H1 (cell line): ENCODE data around the gene FLNC. TPM values are rescaled to one million over a fixed set of nuclear protein-coding genes. Genes with fewer than 3 reads are reported as not detected.

Experiments used
- CTCF ChIA-PET: fragments of 300-600 bp; sonication (Branson Sonifier 250); formaldehyde crosslinking; loops from one replicate; lab custom pipeline; 2021; ENCODE audit not compliant: partially characterized antibody; lab: Charles Lee
- POLR2A ChIA-PET: fragments of 300-600 bp; sonication (Branson Sonifier 250); formaldehyde crosslinking; loops from one replicate; lab custom pipeline; 2021; ENCODE audit warnings: inconsistent platforms; ENCODE audit not compliant: partially characterized antibody; lab: Charles Lee
- DNase-seq, 2 experiments: peaks; one replicate each; pipeline versions ENCODE4 v3.0.0 to v3.0.0-alpha.2; 2010 to 2022; ENCODE audit warnings: low spot score in 2 of 2, low read depth in 1 of 2, mixed read lengths in 1 of 2
- FAIRE-seq: peaks from 2 replicates; lab custom pipeline; 2011; peaks lifted over from hg19 to GRCh38; lab: Jason Lieb, UNC
- H2AFZ ChIP-seq: 2 replicates; pipeline ENCODE4 v1.8.1; 2012; ENCODE audit warnings: low read length, inconsistent platforms
- H2AK5ac ChIP-seq: 2 replicates; pipeline ENCODE4 v1.6.1; 2013; ENCODE audit warnings: low read depth, low read length
- H2BK120ac ChIP-seq: replicated peaks from 2 replicates; pipeline ENCODE3; 2013; ENCODE audit warnings: low read depth, low read length, inconsistent platforms
- H2BK12ac ChIP-seq: 2 replicates; pipeline ENCODE4 v1.6.1; 2013; ENCODE audit warnings: low read depth, low read length
- H2BK15ac ChIP-seq: 2 replicates; pipeline ENCODE4 v1.6.1; 2013; ENCODE audit warnings: low read length
- H2BK20ac ChIP-seq: 2 replicates; pipeline ENCODE4 v1.6.1; 2013; ENCODE audit warnings: low read length
- H2BK5ac ChIP-seq: 2 replicates; pipeline ENCODE4 v1.6.1; 2013; ENCODE audit warnings: low read depth, low read length
- H3K14ac ChIP-seq: 2 replicates; pipeline ENCODE4 v1.6.1; 2013; ENCODE audit warnings: inconsistent platforms; ENCODE audit not compliant: insufficient read length
- H3K18ac ChIP-seq: 2 replicates; pipeline ENCODE4 v1.6.1; 2013; ENCODE audit warnings: low read length; ENCODE audit errors: extremely low read depth
- H3K23ac ChIP-seq: 2 replicates; pipeline ENCODE4 v1.6.1; 2013; ENCODE audit warnings: inconsistent platforms; ENCODE audit not compliant: insufficient read length
- H3K23me2 ChIP-seq: 2 replicates; pipeline ENCODE4 v1.6.1; 2013; ENCODE audit warnings: low read depth, low read length
- H3K27ac ChIP-seq: 2 replicates; pipeline ENCODE4 v1.6.1; 2011; ENCODE audit warnings: low read depth, low read length, inconsistent platforms
- H3K27me3 ChIP-seq, 4 experiments: replicated peaks in 1 of 4; 1 replicate in 1 of 4; 2 replicates in 3 of 4; pipeline versions ENCODE4 v1.6.1 to v1.8.1; 2011 to 2013; ENCODE audit warnings: low read length in 3 of 4, mild to moderate bottlenecking in 3 of 4, inconsistent platforms in 2 of 4, mixed read lengths in 2 of 4, moderate library complexity in 1 of 4; ENCODE audit not compliant: control insufficient read depth in 3 of 4, insufficient read depth in 3 of 4; ENCODE audit errors: extremely low read depth in 1 of 4
- H3K36me3 ChIP-seq, 4 experiments: 2 replicates each; pipeline versions ENCODE4 v1.6.1 to v1.8.1; 2011 to 2013; ENCODE audit warnings: mild to moderate bottlenecking in 4 of 4, low read length in 3 of 4, moderate library complexity in 2 of 4, control low read depth in 1 of 4, inconsistent platforms in 1 of 4; ENCODE audit not compliant: insufficient read depth in 4 of 4, control insufficient read depth in 2 of 4
- H3K4ac ChIP-seq: replicated peaks from 2 replicates; pipeline ENCODE3; 2013; ENCODE audit warnings: low read length, low read depth, mixed read lengths, inconsistent platforms; ENCODE audit not compliant: insufficient read length
- H3K4me1 ChIP-seq, 4 experiments: replicated peaks in 1 of 4; 1 replicate in 1 of 4; 2 replicates in 3 of 4; pipeline versions ENCODE4 v1.6.1 to v1.8.1; 2011 to 2013; ENCODE audit warnings: low read length in 3 of 4, inconsistent platforms in 2 of 4, mixed read lengths in 1 of 4; ENCODE audit not compliant: insufficient read depth in 4 of 4, control insufficient read depth in 3 of 4
- H3K4me2 ChIP-seq, 2 experiments: 2 replicates each; pipeline versions ENCODE4 v1.6.1 to v1.8.1; 2011 to 2013; ENCODE audit warnings: low read depth in 2 of 2, low read length in 2 of 2, control low read depth in 1 of 2, inconsistent platforms in 1 of 2, mild to moderate bottlenecking in 1 of 2; ENCODE audit not compliant: insufficient read depth in 1 of 2
- H3K4me3 ChIP-seq, 4 experiments: fragments of 200-600, 300-600 bp in 1 of 4; sonication (generic), shearing (Covaris generic), sonication (Bioruptor Twin) in 1 of 4; 2 replicates each; pipeline versions ENCODE4 v1.5.1 to v1.8.1; 2011 to 2016; ENCODE audit warnings: low read length in 4 of 4, low read depth in 3 of 4, control low read depth in 2 of 4, inconsistent platforms in 2 of 4, mild to moderate bottlenecking in 2 of 4, mixed read lengths in 1 of 4, moderate library complexity in 1 of 4; ENCODE audit not compliant: insufficient read depth in 2 of 4; ENCODE audit errors: extremely low read depth in 1 of 4
- H3K56ac ChIP-seq: replicated peaks from 2 replicates; pipeline ENCODE3; 2013; ENCODE audit warnings: low read depth, mild to moderate bottlenecking, mixed read lengths, low read length, inconsistent platforms; ENCODE audit not compliant: insufficient read length
- H3K79me1 ChIP-seq: 2 replicates; pipeline ENCODE4 v1.6.1; 2013; ENCODE audit warnings: low read depth, low read length, control low read depth
- H3K79me2 ChIP-seq, 2 experiments: 2 replicates each; pipeline versions ENCODE4 v1.6.1 to v1.8.1; 2012 to 2013; ENCODE audit warnings: low read length in 2 of 2, mild to moderate bottlenecking in 2 of 2, inconsistent platforms in 1 of 2; ENCODE audit not compliant: insufficient read depth in 2 of 2, control insufficient read depth in 1 of 2
- H3K9ac ChIP-seq, 4 experiments: replicated peaks in 1 of 4; 1 replicate in 1 of 4; 2 replicates in 3 of 4; pipeline versions ENCODE4 v1.6.1 to v1.8.1; 2011 to 2013; ENCODE audit warnings: low read depth in 3 of 4, low read length in 3 of 4, control low read depth in 2 of 4, mild to moderate bottlenecking in 2 of 4, moderate library complexity in 2 of 4, inconsistent platforms in 1 of 4; ENCODE audit errors: extremely low read depth in 1 of 4
- H3K9me3 ChIP-seq, 2 experiments: 2 replicates each; pipeline versions ENCODE4 v1.6.1 to v1.8.1; 2012 to 2013; ENCODE audit warnings: mild to moderate bottlenecking in 2 of 2, moderate library complexity in 2 of 2, control low read depth in 1 of 2, inconsistent platforms in 1 of 2, low read depth in 1 of 2, low read length in 1 of 2, mixed read lengths in 1 of 2; ENCODE audit not compliant: insufficient read depth in 2 of 2
- H4K20me1 ChIP-seq, 2 experiments: replicated peaks in 1 of 2; 2 replicates each; pipeline versions ENCODE3 to v1.8.1; 2011 to 2013; ENCODE audit warnings: inconsistent platforms in 2 of 2, low read length in 2 of 2, mild to moderate bottlenecking in 1 of 2; ENCODE audit not compliant: insufficient read depth in 2 of 2, control insufficient read depth in 1 of 2
- H4K5ac ChIP-seq: 2 replicates; pipeline ENCODE4 v1.6.1; 2013; ENCODE audit warnings: low read length, low read depth, mixed read lengths, inconsistent platforms; ENCODE audit not compliant: insufficient read length
- H4K8ac ChIP-seq: 2 replicates; pipeline ENCODE4 v1.8.0; 2013; ENCODE audit warnings: mild to moderate bottlenecking, moderate library complexity, low read length, inconsistent platforms; ENCODE audit not compliant: insufficient read depth; ENCODE audit errors: extremely low read depth
- H4K91ac ChIP-seq: replicated peaks from 2 replicates; pipeline ENCODE3; 2013; ENCODE audit warnings: low read length, mixed read lengths, inconsistent platforms; ENCODE audit not compliant: insufficient read length
- ASH2L ChIP-seq: fragments of 200-600, 300-600 bp; sonication (generic); IDR thresholded peaks from one replicate; pipeline ENCODE4 v1.7.1; 2017; ENCODE audit warnings: low read length
- BCL11A ChIP-seq, 2 experiments: IDR thresholded peaks; one replicate each; pipeline ENCODE4 v1.6.1; 2011; ENCODE audit warnings: low read depth in 2 of 2, low read length in 2 of 2, mild to moderate bottlenecking in 2 of 2
- CBX8 ChIP-seq: fragments of 300-800, 300-1000 bp; sonication (generic); IDR thresholded peaks from 2 replicates; pipeline ENCODE4 v1.7.1; 2016; ENCODE audit warnings: low read depth, low read length, borderline replicate concordance
- EGR1 ChIP-seq: IDR thresholded peaks from 2 replicates; pipeline ENCODE4 v1.6.1; 2011; ENCODE audit warnings: low read depth, low read length, borderline replicate concordance
- EP300 ChIP-seq, 2 experiments: IDR thresholded peaks; 1 replicate in 1 of 2; 2 replicates in 1 of 2; pipeline ENCODE4 v1.6.1; 2011 to 2012; ENCODE audit warnings: low read depth in 2 of 2, low read length in 2 of 2, mild to moderate bottlenecking in 2 of 2, borderline replicate concordance in 1 of 2, inconsistent platforms in 1 of 2, moderate library complexity in 1 of 2
- FOSL1 ChIP-seq: IDR thresholded peaks from 2 replicates; pipeline ENCODE4 v1.6.1; 2011; ENCODE audit warnings: mild to moderate bottlenecking, low read depth, low read length, moderate library complexity; ENCODE audit not compliant: insufficient read depth
- JUN ChIP-seq: IDR thresholded peaks from 2 replicates; pipeline ENCODE4 v1.6.1; 2011; ENCODE audit warnings: low read depth, mild to moderate bottlenecking, improper control_type of control experiment, low read length
- NANOG ChIP-seq: IDR thresholded peaks from 2 replicates; pipeline ENCODE4 v1.6.1; 2011; ENCODE audit warnings: low read length, low read depth, mild to moderate bottlenecking, inconsistent platforms; ENCODE audit not compliant: insufficient read depth, poor library complexity, severe bottlenecking
- POLR2A ChIP-seq, 2 experiments: IDR thresholded peaks; 1 replicate in 1 of 2; 2 replicates in 1 of 2; pipeline ENCODE4 v1.6.1; 2011; ENCODE audit warnings: low read depth in 2 of 2, low read length in 2 of 2, mild to moderate bottlenecking in 2 of 2; ENCODE audit errors: control extremely low read depth in 1 of 2
- SP1 ChIP-seq: IDR thresholded peaks from 2 replicates; pipeline ENCODE4 v1.6.1; 2011; ENCODE audit warnings: low read depth, low read length
- SP2 ChIP-seq: IDR thresholded peaks from 2 replicates; pipeline ENCODE4 v1.6.1; 2012; ENCODE audit warnings: mild to moderate bottlenecking, low read length, inconsistent platforms
- SRF ChIP-seq: IDR thresholded peaks from 2 replicates; pipeline ENCODE4 v1.6.1; 2011; ENCODE audit warnings: mild to moderate bottlenecking, low read depth, low read length, moderate library complexity
- SUZ12 ChIP-seq: fragments of 200-600 bp; sonication (generic); IDR thresholded peaks from 2 replicates; pipeline ENCODE4 v1.6.1; 2012; ENCODE audit warnings: mild to moderate bottlenecking, inconsistent platforms, low read length, moderate library complexity, mixed read lengths
- TAF1 ChIP-seq: IDR thresholded peaks from 2 replicates; pipeline ENCODE4 v1.6.1; 2011; ENCODE audit warnings: mild to moderate bottlenecking, low read depth, low read length
- TEAD4 ChIP-seq: IDR thresholded peaks from 2 replicates; pipeline ENCODE4 v1.6.1; 2012; ENCODE audit warnings: low read depth, low read length, inconsistent platforms, mixed read lengths
- ZNF274 ChIP-seq: IDR thresholded peaks from 2 replicates; pipeline ENCODE4 v1.7.0; 2012; ENCODE audit warnings: low read length, borderline replicate concordance; ENCODE audit errors: extremely low read depth
- WGBS, 2 experiments: shearing (Covaris generic) in 1 of 2; methylation state at CpG; one replicate each; pipeline versions ENCODE4 v1.1.6 to v1.1.7; 2013 to 2015; ENCODE audit warnings: low lambda C conversion rate in 2 of 2, mixed read lengths in 2 of 2, inconsistent platforms in 1 of 2, low coverage in 1 of 2, missing lambda C conversion rate in 1 of 2; ENCODE audit not compliant: insufficient replicate concordance in 2 of 2, insufficient coverage in 1 of 2, insufficient read length in 1 of 2; ENCODE audit errors: extremely low coverage in 1 of 2, missing lambda C conversion rate in 1 of 2; 5-methylcytosine and 5-hydroxymethylcytosine counted together
- polyA plus RNA-seq, 7 experiments: library from polyadenylated mRNA; depleted of rRNA in 3 of 7; stranded (reverse) in 5 of 7; unstranded in 2 of 7; fragments of >200 nt in 5 of 7; fragments of 200-250 nt in 2 of 7; gene quantifications; 1 replicate in 5 of 7; 2 replicates in 1 of 7; 4 replicates in 1 of 7; pipeline versions ENCODE4 v1.2.1 to v1.2.3, GENCODE V29; 2011 to 2013; ENCODE audit warnings: missing spikeins in 2 of 7, mixed read lengths in 2 of 7
- total RNA-seq: library from RNA; stranded (reverse); fragmentation: NEBNext Ultra II Directional; extraction: Animal tissue kit (Norgen Biotek cat#: 25700); gene quantifications from 2 replicates; pipeline ENCODE4 v1.2.1, GENCODE V29; 2021

FLNC gene
- total and polyA plus RNA-seq, 2 of the 8 experiments (the other 6 are each of a cell fraction or from before 2014, with no cell fraction given) = 1.9 to 10.7 TPM

DNA sequence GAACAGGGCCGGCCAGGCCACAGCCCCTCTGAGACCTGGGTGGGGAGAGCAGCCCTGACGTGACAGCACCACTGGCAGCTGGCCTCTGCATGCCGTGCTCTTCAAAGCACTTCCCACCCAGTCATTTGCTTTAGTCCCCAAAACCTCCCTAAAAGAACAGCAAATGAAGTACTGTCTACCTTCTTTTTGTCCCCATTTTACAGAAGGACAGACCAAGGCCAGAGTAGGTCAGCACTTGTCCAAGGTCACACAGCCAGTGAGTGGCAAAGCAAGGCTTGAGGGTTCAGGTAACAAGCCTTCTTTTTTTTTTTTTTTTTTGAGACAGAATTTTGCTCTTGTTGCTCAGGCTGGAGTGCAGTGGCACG lies 47.5 kb downstream of the FLNC start:
- no peaks in the 10 kb centered on the region for H4K20me1 ChIP-seq
- no peak overlapping the region for H3K4ac ChIP-seq
- no peak overlapping the region for H2BK20ac ChIP-seq
- H4K8ac ChIP-seq = no peak overlapping the region
- no peak overlapping the region for H3K4me3 ChIP-seq
- H3K79me1 ChIP-seq = no peaks in the 10 kb centered on the region; the same call in 1 of the 2 replicates
- H3K9ac ChIP-seq = no peak overlapping the region; a peak in 1 of 7 replicates
- H3K36me3 ChIP-seq = no peaks in the 10 kb centered on the region
- FAIRE-seq (no peak), DNase-seq (no peak)
- CTCF ChIA-PET = interaction anchor here (0.6 to 10.3 kb wide), 7 partner anchors 8 to 193 kb away, joined by 3 to 189 read pairs (median 3); partner anchors contain the start of gene ATP6V1F
- no peak overlapping the region for H2BK5ac ChIP-seq
- POLR2A ChIA-PET = interaction anchor here (1.3 to 3.5 kb wide), 2 partner anchors 9 to 16 kb away, joined by 3 to 22 read pairs; partner anchors contain the start of gene ATP6V1F
- H3K23me2 ChIP-seq = peaks cover 2% of the 10 kb centered on the region; the same call in 1 of the 2 replicates
- 94% methylated on average over 4 of the region's 4 CpGs; no CpG with 5 or more reads in 1 of the 2 experiments for WGBS, 2 experiments
- no peak overlapping the region for H3K23ac ChIP-seq
- H2AK5ac ChIP-seq = no peak overlapping the region
- H2BK15ac ChIP-seq = no peak overlapping the region
- H3K4me1 ChIP-seq = peaks cover 0 to 7% (median 5%) of the 10 kb centered on the region in 4 experiments; a peak in 3 of 7 replicates
- no peak overlapping the region for H2AFZ ChIP-seq
- H2BK12ac ChIP-seq = no peak overlapping the region
- H3K18ac ChIP-seq = no peak overlapping the region
- H3K79me2 ChIP-seq = no peaks in the 10 kb centered on the region
- no peak overlapping the region for H2BK120ac ChIP-seq
- H3K9me3 ChIP-seq = no peaks in the 10 kb centered on the region
- no peak overlapping the region for H3K27ac ChIP-seq
- no peak overlapping the region for H3K4me2 ChIP-seq
- no peak overlapping the region for H4K91ac ChIP-seq
- H3K56ac ChIP-seq = no peak overlapping the region
- no peak overlapping the region for H4K5ac ChIP-seq
- no peaks in the 10 kb centered on the region; a peak in 2 of 7 replicates for H3K27me3 ChIP-seq
- H3K14ac ChIP-seq = no peak overlapping the region
- no peak for TF ChIP-seq SRF
- no peak for TF ChIP-seq CBX8
- TF ChIP-seq SP1 = no peak
- no peak for TF ChIP-seq SP2
- TF ChIP-seq ZNF274 = no peak
- TF ChIP-seq EP300 (IDR thresholded peaks at IDR 0.05; ENCODE audit: borderline replicate concordance in 1 of 2, low read depth in 2 of 2, low read length in 2 of 2) = no peak
- TF ChIP-seq SUZ12 = no peak
- no peak for TF ChIP-seq ASH2L
- TF ChIP-seq JUN = no peak
- TF ChIP-seq NANOG = no peak
- no peak for TF ChIP-seq FOSL1
- TF ChIP-seq BCL11A (IDR thresholded peaks at IDR 0.05; ENCODE audit: low read depth in 2 of 2, low read length in 2 of 2) = no peak
- TF ChIP-seq EGR1 = no peak
- no peak for TF ChIP-seq POLR2A (IDR thresholded peaks at IDR 0.05; ENCODE audit: control extremely low read depth in 1 of 2, low read depth in 2 of 2, low read length in 2 of 2)
- TF ChIP-seq TEAD4 = no peak
- TF ChIP-seq TAF1 = no peak
